ENCODE results near the gene PALM.

- TF ChIP-seq POLR2A (IDR thresholded peaks at IDR 0.05; ENCODE audit: low read length) (no peak), GATA1 (IDR thresholded peaks at IDR 0.05; ENCODE audit: low read depth, low read length) (no peak)
Observed at GRCh38 chr19:709196-709964, 645 bp downstream of the PALM start.
